HG03520 (cell line): ENCODE data around the gene RER1.

ENCODE experiments used
- ATAC-seq: cut with Tn5 transposase; IDR thresholded peaks from one replicate; pipeline ENCODE4 v1.9.1; 2021; ENCODE audit warnings: mild to moderate bottlenecking, moderate library complexity; ENCODE audit not compliant: unreplicated experiment

The RER1 gene

DNA sequence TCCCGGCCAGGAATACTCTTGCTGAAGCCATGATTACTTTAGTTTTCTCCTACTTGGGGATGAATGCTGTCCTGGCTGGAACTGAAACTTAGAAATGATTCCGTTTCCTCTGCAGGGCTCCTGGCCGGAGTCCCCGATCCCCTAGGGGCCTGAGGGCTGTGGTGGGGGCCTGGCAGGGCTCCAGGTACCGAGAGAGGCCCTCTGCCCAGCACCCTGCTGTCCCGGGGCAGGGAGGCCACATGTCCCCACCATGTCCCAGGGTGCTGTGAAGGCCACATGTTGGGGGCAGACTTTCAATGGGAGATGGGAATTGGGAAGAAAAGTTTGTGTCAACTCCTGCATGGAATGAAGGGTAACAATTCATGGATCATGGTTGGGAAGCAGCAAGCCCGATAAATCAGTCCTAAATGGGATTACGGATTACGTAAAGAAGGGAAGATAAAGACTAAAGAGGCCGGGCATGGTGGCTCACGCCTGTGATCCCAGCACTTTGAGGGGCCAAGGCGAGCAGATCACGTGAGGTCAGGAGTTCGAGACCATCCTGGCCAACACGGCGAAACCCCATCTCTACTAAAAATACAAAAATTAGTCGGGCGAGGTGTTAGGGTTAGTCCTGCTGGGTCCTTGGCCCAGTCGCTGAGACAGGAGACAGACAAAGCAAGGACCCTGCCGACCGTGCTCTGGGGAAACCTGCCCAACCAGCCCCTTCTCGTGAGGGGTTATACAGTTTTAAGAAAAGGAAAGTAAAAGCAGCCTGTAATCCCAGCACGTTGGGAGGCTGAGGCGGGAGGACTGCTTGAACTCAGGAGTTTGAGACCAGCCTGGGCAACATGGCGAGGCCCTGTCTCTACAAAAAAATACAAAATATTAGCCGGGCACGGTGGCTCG lies 37.8 kb upstream of the RER1 start:
- ATAC-seq, result no peak

- ATAC-seq, result no peak
Measured at GRCh38 chr1:2354511-2355372, 36.9 kb upstream of the RER1 start.

DNA sequence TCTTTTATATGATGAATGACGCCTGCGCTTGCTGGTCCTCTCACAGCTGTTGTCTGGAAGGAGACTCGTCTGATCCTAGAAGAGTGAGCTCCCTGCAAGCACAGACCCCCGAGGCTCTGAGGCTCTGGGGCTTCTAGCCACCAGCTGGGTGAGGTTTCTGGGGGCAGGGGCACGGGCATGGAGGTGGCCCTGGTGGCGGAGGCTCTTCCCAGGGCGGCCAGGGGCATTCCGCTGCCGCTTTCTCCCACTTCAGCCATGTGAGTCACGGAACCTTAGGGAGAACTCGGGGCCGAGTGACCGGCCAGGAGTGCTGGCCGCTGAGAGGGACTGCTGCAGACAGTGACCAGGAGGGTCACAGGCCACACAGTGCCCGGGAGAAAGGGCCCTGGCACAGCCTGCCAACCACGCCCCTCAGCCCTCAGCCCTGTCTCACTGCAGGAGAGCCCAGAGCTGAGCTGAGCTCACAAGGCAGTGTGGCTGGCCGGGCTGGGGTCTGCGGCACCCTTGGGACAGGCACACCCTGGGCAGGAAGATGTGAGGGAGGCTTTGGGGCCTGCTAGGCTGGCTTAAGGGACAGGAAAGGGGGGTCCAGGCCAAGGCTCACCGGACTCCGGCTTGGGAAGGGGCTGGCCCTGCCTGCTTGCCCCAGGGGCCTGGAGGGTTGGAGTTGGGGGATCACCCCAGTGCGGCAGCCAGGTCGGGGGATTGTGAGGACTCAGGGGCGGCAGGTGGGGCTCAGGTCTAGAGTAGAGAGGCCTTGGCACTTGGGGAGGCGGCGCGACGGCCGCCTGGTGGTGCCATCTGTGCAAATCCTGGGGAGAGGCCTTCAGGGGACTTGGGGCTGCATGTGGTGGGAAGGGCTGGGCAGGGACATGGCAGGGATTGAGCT lies 36.0 kb upstream of the RER1 start:
- no peak for ATAC-seq

DNA sequence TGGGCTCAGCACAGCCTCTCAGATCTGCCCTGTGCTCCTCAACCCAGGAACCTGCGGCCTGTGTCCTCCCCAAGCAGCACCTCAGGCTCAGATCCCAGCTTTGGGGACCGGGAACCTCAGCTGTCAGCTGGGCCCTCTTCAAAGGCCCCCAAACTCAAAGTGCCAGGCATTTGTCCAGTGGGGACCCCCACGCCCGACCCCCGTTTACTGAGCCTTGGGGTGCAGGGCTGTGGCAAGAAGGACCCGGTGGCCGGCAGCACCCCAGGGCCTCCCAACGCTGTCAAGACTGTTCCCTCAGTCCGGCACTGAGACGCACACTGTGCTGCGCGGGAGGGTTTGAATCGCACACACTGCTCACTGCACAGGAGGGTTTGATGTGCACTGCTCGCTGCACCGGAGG lies 35.2 kb upstream of the RER1 start:
- no peak for ATAC-seq

- ATAC-seq, result no peak
Measured at GRCh38 chr1:2356911-2357845, 34.5 kb upstream of the RER1 start.

DNA sequence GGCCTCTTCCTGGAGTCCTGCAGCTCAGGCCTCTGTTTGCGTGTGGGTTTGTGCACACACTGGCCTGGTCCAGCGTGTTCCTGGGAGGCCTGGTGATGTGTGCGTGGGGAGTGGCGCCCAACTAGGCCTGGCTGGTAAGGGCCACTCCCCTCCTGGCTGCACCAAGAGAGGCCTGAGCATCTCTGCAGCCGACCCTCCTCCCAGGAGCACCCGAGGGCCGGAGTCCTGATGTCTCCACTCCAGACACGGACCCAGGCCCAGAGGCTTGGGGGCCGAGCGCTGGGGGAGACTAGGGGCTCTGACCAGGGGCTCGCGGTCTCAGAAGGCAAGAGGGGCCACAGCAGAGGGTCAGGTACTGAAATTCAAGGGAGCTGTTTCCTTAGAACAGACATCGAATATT lies 33.6 kb upstream of the RER1 start:
- no peak for ATAC-seq

- no peak for ATAC-seq
Measured at GRCh38 chr1:2358651-2359640, 32.7 kb upstream of the RER1 start.

DNA sequence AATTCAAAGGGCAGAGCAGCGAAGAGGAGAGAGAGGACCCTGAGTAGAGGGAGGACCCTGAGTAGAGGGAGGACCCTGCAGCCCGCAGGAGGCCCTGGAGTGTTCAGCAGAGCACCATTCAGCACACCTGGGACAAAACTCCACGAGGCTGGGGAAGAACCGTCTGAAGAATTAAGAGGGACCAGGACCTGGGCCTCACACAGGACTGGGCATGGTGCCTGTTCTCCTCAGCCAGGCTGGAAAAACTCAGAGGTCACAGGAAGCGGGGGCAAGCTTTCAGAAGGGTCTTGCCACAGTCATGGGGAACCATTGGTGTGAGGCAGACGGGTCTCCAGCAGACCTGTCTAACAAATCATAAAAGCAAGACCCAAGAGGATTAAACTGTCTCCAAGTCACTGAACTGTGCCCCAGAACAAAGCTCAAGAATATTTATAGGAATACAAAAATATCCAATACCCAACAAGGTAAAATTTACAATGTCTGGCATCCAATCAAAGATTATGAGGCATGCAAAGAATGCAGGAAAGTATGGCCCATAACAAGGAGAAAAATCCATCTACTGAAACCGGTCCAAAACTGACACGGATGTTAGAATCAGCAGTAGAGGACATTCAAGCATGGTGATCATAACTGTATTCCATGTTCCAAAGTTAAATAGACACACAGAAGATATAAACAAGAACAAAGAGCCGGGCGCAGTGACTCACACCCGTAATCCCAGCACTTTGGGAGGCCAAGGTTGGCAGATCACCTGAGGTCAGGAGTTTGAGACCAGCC lies 30.9 kb upstream of the RER1 start:
- no peak for ATAC-seq

- no peak for ATAC-seq
Measured at GRCh38 chr1:2363847-2364513, 27.7 kb upstream of the RER1 start.

DNA sequence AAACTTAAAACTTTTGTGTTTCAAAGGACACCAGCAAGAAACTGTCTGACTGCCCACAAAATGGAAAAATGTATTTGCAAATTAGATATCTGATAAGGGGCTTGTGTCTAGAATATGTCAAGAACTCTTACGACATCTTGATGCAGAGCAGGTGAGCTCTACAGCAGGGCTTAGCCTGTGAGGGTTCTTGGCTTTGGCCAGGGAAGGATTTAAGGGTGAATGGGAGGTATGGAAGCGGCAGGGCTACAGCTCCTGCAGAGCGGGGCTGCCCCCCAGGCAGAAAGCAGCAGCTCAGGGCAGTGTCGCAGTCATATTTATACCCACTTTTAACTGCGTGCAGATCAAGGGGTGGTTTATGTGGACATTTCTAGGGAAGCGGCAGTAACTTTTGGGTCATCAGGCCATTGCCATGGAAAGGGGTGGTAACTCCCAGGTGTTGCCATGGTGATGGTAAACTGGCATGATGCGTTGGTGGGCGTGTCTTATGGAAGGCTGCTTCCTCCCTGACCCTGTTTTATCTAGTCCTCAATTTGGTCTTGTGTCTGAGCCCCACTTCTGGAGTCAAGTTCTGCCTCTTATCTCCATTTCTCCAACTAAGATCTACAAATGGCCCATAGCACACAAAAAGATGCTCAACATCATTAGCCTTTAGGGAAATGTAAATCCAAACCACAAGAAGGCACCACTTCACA lies 23.4 kb upstream of the RER1 start:
- ATAC-seq, result no peak

DNA sequence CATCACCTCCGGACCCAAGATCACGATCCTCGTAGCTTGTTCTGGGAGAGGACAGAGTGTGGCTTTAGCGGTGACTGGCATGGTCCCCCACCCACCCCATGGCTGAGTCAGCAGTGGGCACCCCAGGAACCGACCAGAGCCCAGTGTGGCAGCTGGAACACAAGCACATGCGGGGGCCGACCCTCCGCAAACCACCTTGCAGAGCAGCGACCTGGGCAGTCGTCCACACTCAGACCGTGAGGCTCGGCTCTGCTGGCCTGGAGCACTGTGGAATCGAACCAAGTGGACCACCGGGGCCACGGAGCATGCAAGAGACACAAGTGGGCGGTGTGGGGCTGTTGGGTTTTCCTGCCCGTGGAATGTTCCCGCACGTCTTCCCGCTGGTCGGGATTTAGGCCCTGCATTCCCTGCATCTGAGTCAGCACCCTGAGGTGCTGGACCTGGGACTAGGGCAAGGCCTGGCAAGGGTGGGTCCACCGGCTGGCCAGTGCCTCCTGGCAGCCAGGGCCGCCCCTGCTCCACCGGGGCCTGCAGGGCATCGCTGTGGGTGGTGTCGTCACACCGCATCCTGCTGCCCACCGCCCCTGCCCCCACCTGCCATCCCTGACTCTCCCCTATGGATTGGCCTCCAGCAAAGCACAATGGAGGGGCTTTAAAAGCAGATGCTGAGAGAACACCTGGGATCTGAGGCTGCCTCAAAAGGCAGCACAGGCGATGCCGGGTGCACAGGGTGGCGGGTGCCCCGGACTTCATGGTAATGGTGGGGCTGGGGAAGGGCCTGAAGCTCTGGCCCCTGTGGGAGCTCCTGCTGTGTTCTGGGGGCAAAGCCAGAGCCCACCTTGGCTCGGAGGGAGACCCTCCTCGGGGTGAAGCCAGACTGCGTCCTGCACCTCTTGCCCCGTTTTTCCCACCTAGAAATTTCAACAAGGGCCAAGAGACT lies 18.8 kb upstream of the RER1 start:
- ATAC-seq, result no peak

- ATAC-seq, result no peak
Measured at GRCh38 chr1:2373551-2374251, 17.9 kb upstream of the RER1 start.

- ATAC-seq, result no peak
Measured at GRCh38 chr1:2374252-2375155, 17.1 kb upstream of the RER1 start.
